ENCODE data around the gene TAX1BP1. TPM values are rescaled to one million over a fixed set of nuclear protein-coding genes. Genes with fewer than 3 reads are reported as not detected.

TAX1BP1 gene
- total RNA-seq (2014; rRNA removed; shearing (Covaris generic)): 131 and 164 TPM in 2 replicates

DNA sequence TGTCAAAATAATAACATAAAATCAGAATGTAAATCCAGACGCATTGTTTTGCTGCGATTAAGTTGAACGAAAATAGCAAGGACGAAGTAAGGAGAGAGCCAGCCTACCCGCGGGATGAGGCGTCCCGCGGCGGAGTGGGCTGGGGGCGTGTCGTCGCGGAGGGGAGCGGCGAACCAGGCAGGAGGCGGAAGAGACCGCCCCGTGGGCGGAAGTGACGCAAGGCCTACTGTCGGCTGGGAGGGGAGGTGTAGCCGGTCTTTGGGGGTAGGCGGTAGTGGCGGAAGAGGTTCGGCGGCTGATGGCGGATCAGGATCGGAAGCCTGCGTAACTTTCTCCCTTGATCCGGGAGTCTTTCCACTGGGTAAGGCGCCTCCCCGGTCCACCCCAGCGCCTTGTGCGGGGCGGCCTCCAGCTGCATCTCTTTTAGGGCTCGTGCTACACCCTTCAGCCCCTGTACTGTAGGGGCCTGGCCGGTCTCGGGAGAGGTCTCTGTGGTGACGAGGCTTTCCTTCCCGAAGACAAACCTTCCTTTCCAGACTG lies at the start of gene TAX1BP1:
TAX1BP1 (plus strand) TSS at position 254 of the 540 bp plus-strand sequence. CDS start 8,363 bp downstream, outside the sequence.
- DNase-seq (ENCODE audit: low spot score): peak; percentile 99

DNA sequence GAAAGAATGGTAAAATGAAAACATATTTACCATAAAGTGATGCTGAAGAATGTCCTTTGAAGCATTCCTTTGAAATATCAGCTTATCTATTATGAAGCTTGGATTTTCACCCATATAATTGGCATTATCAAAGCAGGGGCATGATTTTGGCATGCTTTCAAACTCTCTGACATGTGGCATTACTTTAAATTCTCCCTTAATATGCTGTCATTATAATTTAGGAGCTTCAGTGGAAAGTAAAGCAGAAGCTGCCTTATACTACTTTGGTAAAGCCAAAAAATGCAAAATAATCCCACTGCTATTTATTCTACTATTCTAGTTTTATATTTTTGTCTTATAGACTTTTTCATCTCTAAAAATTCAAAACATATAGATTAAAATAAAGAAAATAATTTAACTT lies 49.3 kb upstream of the TAX1BP1 start:
- no peak for DNase-seq (ENCODE audit: low spot score)

DNA sequence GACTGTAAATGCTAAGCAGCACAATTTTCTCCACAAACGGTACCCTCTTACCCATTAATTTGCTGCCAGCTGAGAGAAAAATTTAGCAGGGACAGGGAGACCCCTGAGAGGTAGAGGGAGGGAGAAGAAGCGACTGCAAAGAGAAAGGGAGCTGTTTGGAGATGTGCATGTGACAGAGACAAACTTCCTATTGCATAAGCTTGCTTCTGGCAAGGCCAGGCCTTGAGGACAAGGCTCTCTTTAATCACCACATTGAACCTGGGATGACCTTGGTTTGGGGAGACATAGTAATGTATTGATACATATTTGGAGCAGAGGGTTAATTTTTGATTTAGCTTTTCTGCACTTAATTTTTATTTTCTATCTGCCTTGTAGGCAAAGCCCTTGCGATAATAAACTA lies 46.2 kb upstream of the TAX1BP1 start:
- DNase-seq (ENCODE audit: low spot score): no peak

DNA sequence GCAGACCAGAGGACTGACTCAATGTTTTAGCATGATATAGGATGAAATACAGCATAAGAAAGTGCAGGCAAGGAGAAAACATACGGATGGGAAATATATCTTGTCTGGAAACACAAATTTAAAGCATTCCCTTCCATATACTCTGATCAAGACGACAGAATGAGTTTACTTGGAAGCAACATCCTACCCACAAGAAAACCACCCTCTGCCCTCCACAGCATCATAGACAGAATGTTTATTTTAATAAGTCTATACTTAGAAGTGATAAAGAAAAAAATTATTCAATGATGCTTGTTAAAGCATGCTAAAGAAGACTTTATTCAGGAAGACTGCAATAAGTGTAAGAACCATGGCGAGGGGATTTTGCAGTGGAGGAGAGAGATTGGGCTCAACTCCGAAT lies 44.9 kb upstream of the TAX1BP1 start:
- no peak for DNase-seq (ENCODE audit: low spot score)

DNA sequence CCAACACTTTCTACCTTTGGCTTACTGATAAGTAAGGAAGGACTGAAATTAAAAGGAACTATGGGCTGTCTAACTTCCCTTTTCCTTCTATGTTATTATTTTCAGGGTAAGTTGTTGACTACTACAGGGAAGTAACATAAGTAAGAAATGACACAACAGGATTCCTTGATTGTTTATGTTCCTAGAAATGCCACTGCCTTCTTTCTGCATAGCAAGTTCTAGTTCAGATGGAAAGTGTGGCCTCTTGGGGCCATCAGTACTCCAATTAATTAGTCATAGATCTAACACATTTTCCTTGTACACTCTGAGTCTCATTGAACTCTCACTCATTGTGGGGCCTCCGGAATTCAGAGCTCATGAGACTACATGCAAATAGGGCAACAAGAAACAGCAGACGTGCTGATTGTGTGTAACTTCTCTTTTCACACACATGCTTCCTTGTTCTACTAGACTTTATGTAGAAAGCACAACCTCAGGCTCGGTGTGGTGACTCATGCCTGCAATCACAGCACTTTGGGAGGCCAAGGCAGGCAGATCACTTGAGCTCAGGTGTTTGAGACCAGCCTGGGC lies 42.0 kb upstream of the TAX1BP1 start:
- peak; percentile 71 for DNase-seq (ENCODE audit: low spot score)

DNA sequence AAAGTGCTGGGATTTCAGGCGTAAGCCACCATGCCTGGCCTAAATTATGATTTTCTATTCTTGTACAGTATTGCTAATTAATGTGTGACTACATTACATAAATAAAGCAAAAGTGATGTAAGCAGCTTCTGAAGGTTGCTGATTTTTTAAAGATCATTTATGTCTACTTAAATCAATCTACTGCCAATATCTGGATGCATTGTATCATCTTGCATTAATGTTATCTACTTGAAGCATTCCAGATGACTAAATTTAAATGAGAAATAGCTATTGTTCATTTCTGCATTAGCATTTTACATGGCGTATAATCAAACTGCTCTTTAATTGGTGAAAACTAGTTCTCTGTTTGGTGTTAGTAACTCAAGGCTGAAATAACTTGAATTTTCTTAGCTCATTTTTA lies 40.2 kb upstream of the TAX1BP1 start:
- DNase-seq (ENCODE audit: low spot score): no peak

DNA sequence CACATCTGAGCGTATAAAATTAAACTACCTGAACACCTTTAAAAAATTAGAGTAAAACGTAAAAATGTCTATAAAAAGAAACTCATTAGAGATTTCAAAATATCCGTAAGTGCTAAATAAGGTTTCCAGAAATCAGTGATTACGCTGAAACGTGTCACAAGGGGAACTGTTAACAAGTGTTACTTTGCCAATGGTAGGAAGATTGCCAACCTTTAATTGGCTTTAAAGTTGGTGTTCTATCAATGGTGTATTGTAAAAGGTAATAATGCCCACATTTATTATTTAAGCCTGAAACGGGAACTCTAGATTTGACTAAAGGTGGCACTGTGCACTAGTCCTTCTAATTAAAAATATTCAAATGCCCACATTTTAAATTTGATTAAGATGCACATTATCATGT lies 39.5 kb upstream of the TAX1BP1 start:
- DNase-seq (ENCODE audit: low spot score): no peak

DNA sequence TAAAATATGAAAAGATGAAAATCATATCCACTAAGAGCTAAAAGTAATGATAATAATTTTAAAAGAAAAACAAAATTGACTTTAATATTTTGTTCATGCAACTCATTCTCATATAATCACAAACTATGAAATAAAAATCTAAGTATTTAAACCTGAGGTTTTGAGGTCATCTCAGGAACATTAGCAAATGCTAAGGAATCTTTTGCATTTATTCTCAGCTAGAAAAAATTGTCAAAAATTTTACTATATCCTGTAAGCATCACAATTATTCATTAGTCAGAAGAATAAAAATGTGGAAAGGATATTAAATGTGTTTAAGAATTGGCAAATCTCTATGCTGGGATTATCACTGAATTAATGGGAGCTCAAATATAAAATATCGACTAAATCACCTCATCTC lies 36.8 kb upstream of the TAX1BP1 start:
- no peak for DNase-seq (ENCODE audit: low spot score)

DNA sequence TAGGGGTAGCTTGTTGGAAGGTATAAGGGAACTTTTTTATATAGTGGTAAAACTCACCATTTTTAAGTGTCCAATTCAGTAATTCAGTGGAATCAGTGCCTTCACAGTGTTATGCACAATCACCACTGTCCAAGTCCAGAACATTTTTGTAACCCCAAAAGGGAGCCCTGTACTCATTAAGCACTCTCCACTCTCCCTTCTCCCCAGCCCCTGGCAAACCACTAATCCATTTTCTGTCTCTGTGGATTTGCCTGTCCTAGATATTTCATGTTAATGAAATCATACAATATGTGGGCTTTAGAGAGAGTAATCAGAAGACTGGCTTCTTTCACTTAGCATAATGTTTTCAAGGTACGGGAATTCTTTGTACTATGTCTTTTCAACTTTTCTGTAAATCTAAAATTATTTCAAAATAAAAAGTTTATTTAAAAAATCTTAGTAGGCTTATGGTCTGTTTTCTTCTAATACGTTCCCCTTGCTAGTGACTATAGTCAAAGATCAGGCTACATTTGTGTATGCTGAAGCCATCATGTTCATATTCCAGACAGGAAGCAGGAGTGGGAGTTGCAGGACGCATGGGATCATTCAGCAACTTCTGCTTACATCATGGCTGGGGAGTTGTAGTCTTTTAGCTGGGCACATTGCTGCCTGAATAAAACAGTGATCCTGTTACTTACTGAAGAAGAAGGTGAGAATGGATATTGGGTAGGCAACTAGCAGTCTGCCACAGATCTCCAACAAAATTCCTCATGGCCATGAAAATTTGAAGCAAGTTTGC lies 35.4 kb upstream of the TAX1BP1 start:
- no peak for DNase-seq (ENCODE audit: low spot score)

DNA sequence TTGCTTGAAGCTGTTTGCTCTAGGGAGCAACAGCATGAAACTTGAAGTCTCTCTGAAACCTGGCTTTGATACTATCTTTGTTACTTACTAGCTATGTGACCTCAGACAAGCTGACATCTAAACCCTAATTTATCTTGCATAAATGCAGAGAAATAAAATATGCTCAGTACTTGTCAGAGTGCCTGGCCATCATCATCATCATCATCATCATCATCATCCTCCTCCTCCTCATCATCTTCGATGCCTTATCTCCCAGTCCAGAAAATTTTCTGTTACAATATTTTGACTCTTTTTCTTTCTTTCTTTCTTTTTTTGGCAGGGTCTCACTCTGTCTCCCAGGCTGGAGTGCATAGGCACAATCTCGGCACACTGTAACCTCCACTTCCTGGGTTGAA lies 34.8 kb upstream of the TAX1BP1 start:
- DNase-seq (ENCODE audit: low spot score): no peak

DNA sequence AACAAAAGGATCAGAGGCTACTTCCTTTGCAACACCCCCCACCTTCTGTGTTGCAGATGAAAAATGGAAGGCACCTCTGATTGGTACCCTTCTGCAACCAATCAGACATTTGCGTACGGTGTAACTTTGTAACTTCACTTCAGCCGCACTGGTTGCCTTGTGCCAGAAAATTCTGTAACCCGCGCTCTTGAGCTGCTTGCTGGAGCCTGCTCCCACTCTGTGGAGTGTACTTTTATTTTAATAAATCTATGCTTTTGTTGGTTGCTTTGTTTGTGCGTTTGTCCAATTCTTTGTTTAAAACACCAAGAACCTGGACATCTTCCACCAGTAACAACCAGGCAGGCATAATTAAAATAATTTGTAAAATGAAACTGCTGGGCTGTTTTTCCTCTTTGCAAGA lies 31.5 kb upstream of the TAX1BP1 start:
- DNase-seq (ENCODE audit: low spot score): no peak

DNA sequence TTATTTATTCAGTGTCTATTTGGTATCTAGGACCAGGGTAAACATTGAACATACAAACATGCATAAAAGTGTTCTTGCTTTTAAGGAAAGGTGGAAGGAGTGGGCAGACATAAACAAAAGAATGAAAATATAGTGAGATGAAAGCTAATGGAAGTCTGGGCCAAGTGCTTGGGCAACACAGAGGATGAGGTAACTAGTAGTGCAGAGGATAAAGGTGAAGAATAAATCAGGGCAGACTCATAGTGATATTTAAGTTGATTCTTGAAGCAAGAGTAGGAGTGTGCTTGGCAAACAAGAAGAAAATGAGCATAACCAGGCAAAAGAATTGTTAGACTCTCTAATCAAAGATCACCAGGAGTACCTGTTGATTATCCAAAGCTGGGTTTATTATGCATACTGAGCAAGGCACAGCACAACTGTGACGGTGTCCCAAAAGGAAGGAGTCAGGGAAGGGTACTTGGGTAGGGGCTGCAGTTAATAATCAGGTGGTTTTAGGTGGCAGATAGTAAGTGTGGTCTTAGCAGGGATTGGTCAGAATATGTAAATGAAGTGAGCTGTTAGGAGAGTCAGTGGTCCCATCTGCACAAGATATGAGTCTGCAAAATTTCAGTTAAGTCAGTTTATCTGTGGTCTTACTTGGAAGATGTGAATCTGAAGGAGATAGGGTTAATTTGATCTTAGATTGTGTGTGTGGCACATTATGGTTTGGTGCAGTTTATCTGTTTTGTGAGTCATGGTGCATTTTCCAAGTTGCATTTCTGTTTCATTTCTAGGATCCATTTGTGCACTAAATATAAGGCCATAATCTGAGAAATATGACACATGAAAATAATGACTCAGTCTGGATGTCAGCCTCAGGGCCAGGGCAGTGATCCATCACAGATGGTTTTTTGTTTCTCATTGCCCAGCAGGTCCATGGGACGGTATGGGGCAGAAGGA lies 30.6 kb upstream of the TAX1BP1 start:
- DNase-seq (ENCODE audit: low spot score): no peak

DNA sequence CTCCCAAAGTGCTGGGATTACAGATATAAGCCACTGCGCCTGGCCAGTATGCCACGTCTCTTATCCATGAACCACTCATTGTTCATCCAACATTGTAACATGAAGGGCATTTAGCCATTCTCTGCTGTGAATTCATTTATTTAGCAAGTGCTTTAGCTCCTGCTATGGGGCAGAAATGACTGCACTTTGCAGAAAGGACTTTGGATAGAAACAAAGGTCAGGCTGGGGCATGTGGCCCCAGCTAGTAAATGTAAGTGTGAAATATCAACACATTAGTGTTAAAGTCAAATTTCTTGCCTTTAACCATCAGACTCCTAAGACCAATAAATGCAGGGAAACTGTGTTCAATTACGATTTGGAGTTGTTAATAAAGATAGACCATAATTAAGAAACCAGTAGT lies 27.7 kb upstream of the TAX1BP1 start:
- no peak for DNase-seq (ENCODE audit: low spot score)

DNA sequence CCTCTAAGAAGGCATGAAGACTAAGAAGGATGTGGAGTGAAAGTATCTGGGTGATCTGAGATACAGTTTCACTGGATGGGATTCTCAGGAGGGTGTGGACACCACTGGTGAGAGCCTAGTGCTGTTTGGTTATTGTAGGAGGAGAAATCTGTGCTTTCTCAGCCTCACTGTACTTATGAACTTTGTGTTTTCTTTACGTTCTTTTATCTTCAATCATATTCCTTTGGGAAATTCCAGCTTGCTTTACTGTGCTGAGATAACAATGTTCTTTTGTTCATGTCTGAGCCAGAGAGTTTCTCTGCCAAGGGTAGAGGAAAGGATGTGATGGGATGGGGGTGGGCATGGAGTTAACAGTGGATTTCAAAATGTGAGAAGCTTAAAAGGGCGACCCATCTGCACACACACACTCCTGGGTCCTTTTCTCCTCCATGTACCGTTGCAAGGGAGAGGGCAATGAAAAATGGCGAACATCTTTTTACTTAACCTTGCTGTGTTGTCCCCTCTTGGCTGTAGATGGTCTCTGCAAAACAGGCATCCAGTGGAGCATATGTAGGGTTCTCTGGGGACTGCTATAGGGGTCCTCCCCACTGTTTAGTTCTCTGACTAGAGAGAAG lies 25.0 kb upstream of the TAX1BP1 start:
- DNase-seq (ENCODE audit: low spot score): no peak

DNA sequence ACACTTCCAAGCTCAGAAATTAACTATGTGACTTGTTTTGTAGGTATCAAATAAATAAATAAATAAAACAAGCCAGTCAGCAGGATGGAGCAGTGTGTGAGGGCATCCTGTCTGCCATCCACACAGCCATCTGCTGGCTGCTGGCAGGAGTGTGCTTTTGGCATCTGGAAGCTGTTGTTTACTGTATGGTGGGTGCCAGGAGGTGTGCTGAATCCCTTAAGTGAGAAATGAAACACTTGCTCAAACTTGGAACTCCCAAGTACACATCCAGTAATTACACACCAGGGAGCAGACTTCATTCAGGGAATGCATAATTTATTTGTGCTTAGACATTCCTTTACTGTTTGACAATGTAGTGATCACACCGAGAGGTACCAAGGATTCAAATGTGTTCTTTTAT lies 16.9 kb upstream of the TAX1BP1 start:
- DNase-seq (ENCODE audit: low spot score): peak; percentile 93

DNA sequence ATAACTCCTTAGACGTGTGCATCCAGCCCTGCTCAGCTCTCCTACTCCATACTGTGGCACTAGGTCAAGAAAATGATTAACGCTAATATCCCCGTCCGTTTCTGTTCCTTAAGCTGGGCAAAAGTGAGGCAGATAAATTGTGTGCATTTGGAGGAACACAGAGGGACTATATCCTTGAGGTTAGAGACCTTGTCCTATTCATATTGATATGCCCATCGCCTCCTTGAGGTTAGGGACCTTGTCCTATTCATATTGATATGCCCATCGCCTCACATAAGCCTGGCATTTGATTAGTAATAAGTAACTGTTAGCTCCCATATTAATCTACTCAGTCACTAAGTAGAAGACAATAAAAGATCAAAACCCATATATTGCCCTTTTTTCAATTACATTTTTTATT lies 12.9 kb upstream of the TAX1BP1 start:
- no peak for DNase-seq (ENCODE audit: low spot score)

DNA sequence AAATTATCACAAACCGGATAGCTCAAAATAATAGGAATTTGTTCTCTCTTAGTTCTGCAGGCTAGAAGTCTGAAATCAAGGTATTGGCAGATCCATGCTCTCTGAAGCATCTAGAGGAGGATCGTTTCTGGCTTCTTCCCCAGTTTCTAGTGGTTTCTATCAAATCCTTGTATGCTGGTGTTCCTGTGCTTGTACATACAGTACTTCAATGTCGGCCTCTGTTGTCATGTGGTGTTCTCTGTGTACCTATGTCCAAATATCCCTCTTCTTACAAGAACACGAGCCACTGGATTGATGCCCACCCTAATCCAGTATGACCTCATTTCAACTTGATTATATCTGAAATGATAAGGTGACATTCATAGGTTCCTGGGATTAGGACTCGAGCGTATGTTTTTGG lies 9.8 kb upstream of the TAX1BP1 start:
- no peak for DNase-seq (ENCODE audit: low spot score)

DNA sequence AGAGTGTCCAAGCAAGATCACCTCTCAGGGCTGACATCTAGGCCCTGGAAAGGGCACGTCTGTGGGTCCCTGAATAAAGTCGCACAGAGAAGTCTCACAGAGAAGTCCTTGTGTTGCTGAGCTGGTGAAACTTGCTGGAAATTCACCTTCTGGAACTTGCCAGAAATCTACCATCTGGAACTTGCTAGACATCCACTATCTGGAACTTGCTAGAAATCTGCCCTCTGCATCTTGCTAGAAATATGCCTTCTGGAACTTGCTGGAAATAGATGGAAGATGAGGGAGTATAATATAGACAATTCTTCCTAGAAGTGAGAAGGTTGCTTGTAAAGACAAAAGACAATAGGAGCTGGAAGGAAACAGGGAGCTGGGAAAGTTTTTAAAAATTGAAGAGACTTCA lies 5.4 kb upstream of the TAX1BP1 start:
- DNase-seq (ENCODE audit: low spot score): no peak

DNA sequence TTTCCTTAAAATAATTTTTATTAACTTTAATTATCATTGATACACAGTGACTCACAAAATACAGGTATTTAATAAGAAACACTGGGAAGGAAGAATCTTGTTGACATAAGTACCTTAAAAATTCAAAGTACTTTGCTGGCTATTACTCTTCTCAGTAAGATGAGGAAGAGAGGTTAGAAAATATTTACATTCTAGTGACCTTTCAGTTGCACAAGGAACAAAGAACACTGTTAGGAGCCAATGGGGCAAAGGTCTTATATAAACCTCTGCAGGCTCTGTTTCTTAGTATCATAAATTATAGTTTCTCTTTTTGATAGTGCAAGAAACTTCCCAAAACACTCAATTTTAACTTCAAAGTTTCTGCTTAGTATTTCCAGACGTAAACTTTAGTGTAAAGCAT lies 4.8 kb upstream of the TAX1BP1 start:
- no peak for DNase-seq (ENCODE audit: low spot score)

DNA sequence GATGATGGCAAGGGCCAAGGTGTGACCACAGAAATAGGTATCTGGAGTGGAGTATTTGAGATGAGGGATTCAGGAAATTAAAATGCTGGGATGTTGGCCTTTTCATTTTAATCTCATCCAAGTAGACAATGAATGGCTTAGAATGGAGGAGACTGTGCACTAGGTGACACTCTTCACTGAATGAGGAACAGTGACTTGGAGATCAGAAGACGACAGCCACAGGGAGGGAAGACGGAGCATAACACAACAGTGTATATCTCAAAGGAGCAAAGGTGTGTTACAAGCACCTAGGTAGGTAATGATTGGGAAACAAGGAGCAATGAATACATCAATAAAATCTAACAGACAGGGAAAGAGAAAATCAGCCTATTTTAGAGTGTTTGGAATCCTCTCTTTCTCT lies 4.1 kb upstream of the TAX1BP1 start:
- DNase-seq (ENCODE audit: low spot score): no peak

DNA sequence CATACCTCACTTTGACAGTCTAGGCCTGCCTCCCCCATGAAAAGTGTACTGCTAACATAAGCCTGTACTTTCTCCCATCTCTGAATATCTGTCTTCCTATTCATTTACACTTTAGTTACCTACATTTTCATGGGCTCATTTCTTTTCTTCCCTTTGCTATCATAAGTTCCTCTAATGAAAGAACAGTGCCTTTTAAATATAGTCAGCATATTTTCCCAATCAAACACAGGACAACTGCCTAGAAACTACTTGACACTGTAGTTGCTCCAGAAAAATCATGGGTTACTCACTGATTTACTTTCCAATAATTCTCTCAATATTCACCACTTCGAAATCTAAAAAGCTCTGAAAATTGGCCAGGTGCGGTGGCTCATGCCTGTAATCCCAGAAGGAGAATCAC lies 2.8 kb upstream of the TAX1BP1 start:
- no peak for DNase-seq (ENCODE audit: low spot score)

DNA sequence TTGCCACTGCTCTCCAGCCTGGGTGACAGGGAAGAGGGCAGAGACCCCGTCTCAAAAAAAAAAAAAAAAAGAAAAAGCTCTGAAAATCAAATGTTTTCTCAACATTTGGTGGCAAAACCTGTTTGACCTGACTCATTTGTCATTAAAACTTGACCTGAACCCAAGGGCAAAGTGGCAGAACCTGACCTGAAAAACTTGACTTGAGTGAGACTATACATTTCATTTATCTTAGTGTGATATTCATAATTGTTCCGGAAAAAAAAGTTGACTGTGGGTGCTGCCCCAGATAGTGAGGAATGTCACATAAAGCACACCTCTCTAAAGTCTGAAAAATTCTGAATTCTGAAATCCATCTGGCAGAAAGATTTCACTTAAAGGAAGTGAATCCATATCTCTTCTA lies 2.3 kb upstream of the TAX1BP1 start:
- DNase-seq (ENCODE audit: low spot score): no peak

All from H4 (cell line).